ENCODE data around the gene HOXC10.

DNA sequence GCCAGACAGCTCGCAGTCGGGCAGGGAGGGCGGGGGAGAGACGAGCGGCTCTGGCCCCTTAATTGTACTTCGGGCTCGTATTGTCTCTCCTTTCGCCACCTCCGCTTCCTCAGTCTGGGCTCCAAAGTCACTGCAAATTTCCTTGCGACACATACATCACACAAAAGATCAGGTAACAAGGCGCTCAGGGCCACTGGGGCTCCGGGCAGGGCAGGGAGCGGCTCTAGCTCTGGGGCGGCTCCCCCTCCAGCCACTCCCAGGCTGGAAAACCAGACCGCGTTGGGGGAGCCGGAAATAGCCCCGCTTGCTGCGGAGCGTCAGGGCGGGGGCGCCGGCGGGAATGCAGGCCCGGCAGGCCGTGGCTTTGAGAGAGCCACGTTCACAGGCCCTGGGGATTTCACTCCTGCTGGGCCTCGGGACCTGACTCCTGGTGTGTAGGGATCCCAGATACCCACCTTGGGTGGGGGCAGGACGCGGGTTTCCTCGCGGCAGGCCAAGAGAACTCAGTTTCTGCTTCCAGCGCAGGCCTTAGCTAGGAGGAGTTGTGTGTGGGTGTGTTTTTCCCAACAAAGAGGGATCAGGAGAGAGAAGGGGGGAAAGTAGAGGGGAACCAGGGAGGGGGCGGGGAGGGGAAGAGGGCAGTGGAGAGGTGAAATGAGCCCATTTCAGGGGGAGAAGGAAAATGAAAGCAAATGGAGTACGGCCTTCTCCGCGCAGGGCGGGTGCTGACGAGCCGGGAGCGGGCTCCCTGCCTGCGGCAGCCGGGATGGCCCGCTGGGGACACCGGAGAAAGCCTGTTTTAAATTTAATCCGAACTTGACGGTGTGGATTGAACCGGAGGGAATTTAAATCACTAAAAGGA is 10.7 kb downstream of the HOXC10 start:
- TF ChIP-seq, protein P1, sequence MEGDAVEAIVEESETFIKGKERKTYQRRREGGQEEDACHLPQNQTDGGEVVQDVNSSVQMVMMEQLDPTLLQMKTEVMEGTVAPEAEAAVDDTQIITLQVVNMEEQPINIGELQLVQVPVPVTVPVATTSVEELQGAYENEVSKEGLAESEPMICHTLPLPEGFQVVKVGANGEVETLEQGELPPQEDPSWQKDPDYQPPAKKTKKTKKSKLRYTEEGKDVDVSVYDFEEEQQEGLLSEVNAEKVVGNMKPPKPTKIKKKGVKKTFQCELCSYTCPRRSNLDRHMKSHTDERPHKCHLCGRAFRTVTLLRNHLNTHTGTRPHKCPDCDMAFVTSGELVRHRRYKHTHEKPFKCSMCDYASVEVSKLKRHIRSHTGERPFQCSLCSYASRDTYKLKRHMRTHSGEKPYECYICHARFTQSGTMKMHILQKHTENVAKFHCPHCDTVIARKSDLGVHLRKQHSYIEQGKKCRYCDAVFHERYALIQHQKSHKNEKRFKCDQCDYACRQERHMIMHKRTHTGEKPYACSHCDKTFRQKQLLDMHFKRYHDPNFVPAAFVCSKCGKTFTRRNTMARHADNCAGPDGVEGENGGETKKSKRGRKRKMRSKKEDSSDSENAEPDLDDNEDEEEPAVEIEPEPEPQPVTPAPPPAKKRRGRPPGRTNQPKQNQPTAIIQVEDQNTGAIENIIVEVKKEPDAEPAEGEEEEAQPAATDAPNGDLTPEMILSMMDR (conservative IDR thresholded peaks at IDR 0.05; ENCODE audit: low read depth in 2 of 2): no peak
- TF ChIP-seq EZH2 (IDR thresholded peaks at IDR 0.05; ENCODE audit: low read depth, unreplicated experiment) (peak; percentile 62), JUNB (IDR thresholded peaks at IDR 0.05; ENCODE audit: unreplicated experiment) (no peak), EZH2phosphoT487 (IDR thresholded peaks at IDR 0.05; ENCODE audit: unreplicated experiment) (peak; percentile 49)
- TF ChIP-seq, protein P2, sequence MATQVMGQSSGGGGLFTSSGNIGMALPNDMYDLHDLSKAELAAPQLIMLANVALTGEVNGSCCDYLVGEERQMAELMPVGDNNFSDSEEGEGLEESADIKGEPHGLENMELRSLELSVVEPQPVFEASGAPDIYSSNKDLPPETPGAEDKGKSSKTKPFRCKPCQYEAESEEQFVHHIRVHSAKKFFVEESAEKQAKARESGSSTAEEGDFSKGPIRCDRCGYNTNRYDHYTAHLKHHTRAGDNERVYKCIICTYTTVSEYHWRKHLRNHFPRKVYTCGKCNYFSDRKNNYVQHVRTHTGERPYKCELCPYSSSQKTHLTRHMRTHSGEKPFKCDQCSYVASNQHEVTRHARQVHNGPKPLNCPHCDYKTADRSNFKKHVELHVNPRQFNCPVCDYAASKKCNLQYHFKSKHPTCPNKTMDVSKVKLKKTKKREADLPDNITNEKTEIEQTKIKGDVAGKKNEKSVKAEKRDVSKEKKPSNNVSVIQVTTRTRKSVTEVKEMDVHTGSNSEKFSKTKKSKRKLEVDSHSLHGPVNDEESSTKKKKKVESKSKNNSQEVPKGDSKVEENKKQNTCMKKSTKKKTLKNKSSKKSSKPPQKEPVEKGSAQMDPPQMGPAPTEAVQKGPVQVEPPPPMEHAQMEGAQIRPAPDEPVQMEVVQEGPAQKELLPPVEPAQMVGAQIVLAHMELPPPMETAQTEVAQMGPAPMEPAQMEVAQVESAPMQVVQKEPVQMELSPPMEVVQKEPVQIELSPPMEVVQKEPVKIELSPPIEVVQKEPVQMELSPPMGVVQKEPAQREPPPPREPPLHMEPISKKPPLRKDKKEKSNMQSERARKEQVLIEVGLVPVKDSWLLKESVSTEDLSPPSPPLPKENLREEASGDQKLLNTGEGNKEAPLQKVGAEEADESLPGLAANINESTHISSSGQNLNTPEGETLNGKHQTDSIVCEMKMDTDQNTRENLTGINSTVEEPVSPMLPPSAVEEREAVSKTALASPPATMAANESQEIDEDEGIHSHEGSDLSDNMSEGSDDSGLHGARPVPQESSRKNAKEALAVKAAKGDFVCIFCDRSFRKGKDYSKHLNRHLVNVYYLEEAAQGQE (IDR thresholded peaks at IDR 0.05; ENCODE audit: unreplicated experiment): no peak

All from GM23338 (cell line).